ENCODE measurements around the gene GEMIN8.

GEMIN8 gene, protein sequence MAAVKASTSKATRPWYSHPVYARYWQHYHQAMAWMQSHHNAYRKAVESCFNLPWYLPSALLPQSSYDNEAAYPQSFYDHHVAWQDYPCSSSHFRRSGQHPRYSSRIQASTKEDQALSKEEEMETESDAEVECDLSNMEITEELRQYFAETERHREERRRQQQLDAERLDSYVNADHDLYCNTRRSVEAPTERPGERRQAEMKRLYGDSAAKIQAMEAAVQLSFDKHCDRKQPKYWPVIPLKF

DNA sequence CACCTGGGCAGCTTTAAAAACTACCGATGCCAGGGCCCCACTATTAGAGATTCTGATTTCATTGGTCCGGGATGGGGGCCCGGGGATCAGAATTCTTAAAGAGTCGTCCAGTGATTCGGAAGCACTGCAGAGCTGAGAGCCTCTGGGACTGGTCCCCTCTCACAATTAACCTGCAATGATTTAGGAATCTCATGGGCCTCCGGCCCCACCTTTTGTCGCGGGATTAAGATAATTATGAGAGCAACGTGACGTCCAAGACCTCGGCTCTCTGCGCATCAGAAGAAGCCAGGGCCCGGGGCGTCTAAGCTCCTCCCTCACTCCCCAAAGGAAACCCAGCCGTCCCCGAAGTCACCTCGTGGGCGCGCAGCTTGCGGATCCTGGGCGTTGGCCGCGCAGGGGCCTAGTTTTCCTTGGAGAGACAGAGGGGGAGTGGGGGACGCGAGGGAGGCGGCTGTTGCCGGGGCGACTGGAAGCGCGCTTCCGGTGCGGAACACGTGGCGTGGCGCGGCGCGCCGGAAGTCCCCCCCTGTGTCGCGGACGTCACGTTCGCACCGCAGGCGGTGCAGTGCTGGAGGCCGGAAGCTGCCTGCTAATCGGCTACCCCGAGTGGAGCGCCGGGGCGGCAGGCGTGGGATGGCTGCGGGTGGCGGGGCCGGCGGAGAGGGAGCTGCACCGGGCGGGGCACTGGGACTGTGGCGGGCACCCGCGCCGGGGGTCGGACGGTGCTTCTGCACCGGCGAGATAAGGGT, at the start of gene GEMIN8:
TSS of gene GEMIN8 (minus strand) at position 468 of the 749 bp plus-strand sequence. CDS start 8,414 bp downstream, outside the sequence.
- H3K36me3 ChIP-seq (ENCODE audit: control insufficient read depth, insufficient read depth, low read length): no peaks in the 10 kb centered on the region; the same call in 1 of the 2 replicates
- H3K4me3 ChIP-seq (ENCODE audit: low read depth, low read length): peak within 1 kb of the TSS; percentile 69

DNA sequence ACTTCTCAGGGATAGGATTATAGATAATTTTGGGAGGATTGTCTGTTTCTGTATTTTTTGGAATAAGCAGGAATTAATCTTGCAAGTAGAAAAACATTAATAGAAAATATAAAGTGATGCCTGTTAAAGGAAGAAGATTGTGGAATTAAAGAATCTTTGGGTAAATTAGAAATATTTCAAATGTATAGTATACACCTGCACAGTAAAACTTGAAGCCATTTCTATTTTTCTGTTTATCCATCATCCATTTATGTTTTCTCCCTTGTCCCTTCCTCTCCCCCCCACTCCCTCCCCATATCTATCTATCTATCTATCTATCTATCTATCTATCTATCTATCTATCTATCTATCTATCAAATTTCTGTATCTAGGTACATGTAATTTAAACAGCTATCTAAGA, 46.9 kb upstream of the GEMIN8 start:
- no peaks in the 10 kb centered on the region for H3K36me3 ChIP-seq (ENCODE audit: control insufficient read depth, insufficient read depth, low read length)
- H3K9ac ChIP-seq (ENCODE audit: low read depth, low read length): no peak overlapping the region
- no peak overlapping the region for H3K4me3 ChIP-seq (ENCODE audit: low read depth, low read length)
- no peak overlapping the region for H3K27ac ChIP-seq (ENCODE audit: low read depth, low read length)
- H3K4me1 ChIP-seq (ENCODE audit: control insufficient read depth, insufficient read depth, low read length): no peaks in the 10 kb centered on the region
- no peaks in the 10 kb centered on the region for H3K9me3 ChIP-seq (ENCODE audit: control insufficient read depth, insufficient read depth, low read length)
- H3K27me3 ChIP-seq (ENCODE audit: control insufficient read depth, insufficient read depth, low read length): no peaks in the 10 kb centered on the region

More for the DNA sequence above, at the start of gene GEMIN8:
- Histone ChIP-seq H3K27ac (ENCODE audit: low read depth, low read length) (peak within 1 kb of the TSS; percentile 86), H3K9ac (ENCODE audit: low read depth, low read length) (peak within 1 kb of the TSS; percentile 85), H3K9me3 (ENCODE audit: control insufficient read depth, insufficient read depth, low read length) (no peaks in the 10 kb centered on the region), H3K27me3 (ENCODE audit: control insufficient read depth, insufficient read depth, low read length) (no peaks in the 10 kb centered on the region), H3K4me1 (ENCODE audit: control insufficient read depth, insufficient read depth, low read length) (peaks cover 52% of the 10 kb centered on the region)

DNA sequence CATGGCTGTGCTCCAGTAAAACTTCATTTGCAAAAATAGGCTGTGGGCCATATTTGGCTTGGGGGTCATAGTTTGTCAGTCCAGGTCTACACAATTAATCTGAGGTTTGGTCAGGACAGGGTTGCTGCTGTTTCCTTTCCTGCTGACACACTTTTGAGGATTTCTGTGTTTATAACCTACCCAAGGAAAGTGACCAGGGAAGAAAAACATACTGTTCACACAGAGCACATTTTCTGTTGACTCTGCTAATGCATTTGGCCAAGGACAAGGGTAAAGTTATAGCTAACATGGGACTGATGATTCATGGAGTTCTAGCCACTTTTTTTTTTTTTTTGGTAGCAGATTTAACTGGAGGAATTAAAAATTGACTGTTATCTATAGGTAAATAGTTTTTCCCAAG, 43.9 kb upstream of the GEMIN8 start:
- H3K27me3 ChIP-seq (ENCODE audit: control insufficient read depth, insufficient read depth, low read length): no peaks in the 10 kb centered on the region
- no peak overlapping the region for H3K4me3 ChIP-seq (ENCODE audit: low read depth, low read length)
- no peak overlapping the region for H3K27ac ChIP-seq (ENCODE audit: low read depth, low read length)
- H3K4me1 ChIP-seq (ENCODE audit: control insufficient read depth, insufficient read depth, low read length): no peaks in the 10 kb centered on the region
- H3K36me3 ChIP-seq (ENCODE audit: control insufficient read depth, insufficient read depth, low read length): no peaks in the 10 kb centered on the region
- H3K9me3 ChIP-seq (ENCODE audit: control insufficient read depth, insufficient read depth, low read length): no peaks in the 10 kb centered on the region
- no peak overlapping the region for H3K9ac ChIP-seq (ENCODE audit: low read depth, low read length)

DNA sequence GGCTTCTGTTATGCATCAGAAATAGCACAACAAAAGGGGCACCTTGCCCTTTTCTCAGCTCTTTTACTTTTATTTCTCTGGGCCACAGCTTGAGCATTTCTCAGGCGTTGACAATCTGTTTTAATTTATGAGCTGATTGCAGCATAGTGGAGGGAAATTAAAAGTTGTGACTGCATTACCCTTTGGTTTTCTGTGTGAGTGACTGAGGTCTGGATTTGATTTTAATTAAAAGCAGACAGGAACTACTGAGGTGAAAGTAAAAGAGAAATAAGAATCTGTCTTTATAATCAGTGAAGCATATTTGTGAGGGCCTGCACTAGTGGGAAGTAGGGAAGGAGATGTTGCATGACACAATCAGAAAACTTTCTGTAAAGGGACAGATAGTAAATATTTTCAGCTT, 43.4 kb upstream of the GEMIN8 start:
- Histone ChIP-seq H3K9ac (ENCODE audit: low read depth, low read length) (no peak overlapping the region), H3K27me3 (ENCODE audit: control insufficient read depth, insufficient read depth, low read length) (no peaks in the 10 kb centered on the region), H3K4me3 (ENCODE audit: low read depth, low read length) (no peak overlapping the region), H3K27ac (ENCODE audit: low read depth, low read length) (no peak overlapping the region), H3K9me3 (ENCODE audit: control insufficient read depth, insufficient read depth, low read length) (no peaks in the 10 kb centered on the region), H3K4me1 (ENCODE audit: control insufficient read depth, insufficient read depth, low read length) (no peaks in the 10 kb centered on the region), H3K36me3 (ENCODE audit: control insufficient read depth, insufficient read depth, low read length) (no peaks in the 10 kb centered on the region)

DNA sequence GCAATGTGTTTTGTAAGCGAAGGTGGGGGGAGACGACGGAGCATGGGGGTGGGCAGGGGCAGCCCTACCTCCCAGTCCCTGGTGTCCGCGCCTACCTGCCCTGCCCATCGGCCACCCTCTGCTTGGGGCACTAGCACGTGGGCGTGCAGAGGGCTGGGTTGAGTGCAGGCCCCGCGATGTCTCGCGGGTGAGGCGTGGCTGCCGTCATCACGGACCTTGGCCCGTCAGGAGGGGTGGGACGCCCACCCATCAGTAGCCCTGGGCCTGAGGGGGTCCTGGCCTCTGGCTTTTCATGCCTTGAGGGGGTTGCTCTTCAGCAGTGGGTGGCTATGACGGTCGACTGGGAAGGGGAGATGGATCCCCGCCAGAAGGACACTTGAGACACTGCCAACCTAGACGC, 36.1 kb upstream of the GEMIN8 start:
- H3K36me3 ChIP-seq (ENCODE audit: control insufficient read depth, insufficient read depth, low read length): no peaks in the 10 kb centered on the region
- H3K4me3 ChIP-seq (ENCODE audit: low read depth, low read length): no peak overlapping the region
- H3K4me1 ChIP-seq (ENCODE audit: control insufficient read depth, insufficient read depth, low read length): no peaks in the 10 kb centered on the region; the same call in 1 of the 2 replicates
- H3K27me3 ChIP-seq (ENCODE audit: control insufficient read depth, insufficient read depth, low read length): no peaks in the 10 kb centered on the region; the same call in 1 of the 2 replicates
- no peak overlapping the region for H3K27ac ChIP-seq (ENCODE audit: low read depth, low read length)
- no peak overlapping the region for H3K9ac ChIP-seq (ENCODE audit: low read depth, low read length)
- no peaks in the 10 kb centered on the region for H3K9me3 ChIP-seq (ENCODE audit: control insufficient read depth, insufficient read depth, low read length)

DNA sequence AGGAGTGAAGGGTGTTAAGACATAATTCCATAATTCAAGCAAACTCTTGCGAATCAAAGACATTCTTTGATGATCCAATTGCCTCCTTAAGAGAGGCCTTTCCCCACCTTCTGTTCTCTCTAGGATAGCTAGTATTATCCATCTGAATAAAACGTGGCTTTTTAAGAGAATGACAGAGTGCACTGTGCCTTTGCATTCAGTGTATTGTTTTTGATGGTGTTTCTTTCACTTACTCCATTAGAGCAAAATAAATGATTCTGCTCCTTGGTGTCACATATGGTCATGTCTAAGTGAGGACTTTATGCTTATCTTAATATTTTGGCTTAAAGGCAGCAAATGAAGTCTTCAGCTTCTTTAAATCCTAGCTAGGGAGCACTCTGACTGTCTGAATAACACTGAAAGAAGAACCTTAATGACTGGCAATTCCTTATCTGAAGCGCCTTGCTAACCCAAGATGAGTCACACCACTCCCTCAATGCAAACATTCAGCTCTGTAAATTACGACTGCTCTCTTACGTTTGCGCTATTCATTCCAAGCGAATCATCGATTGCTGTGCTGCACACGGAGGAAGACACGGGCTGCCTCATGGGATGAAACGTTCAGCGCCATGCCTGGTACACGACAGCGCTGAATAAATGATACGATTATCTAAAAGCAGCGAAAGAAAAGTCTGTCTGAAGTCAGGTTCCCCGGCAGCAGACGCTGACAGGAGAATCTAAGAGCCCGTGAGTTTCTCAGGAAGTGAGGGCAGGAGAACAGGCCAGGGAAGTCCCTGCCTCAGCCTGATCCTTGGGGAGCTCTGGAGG, 35.1 kb upstream of the GEMIN8 start:
- Histone ChIP-seq H3K27ac (ENCODE audit: low read depth, low read length) (no peak overlapping the region), H3K36me3 (ENCODE audit: control insufficient read depth, insufficient read depth, low read length) (no peaks in the 10 kb centered on the region), H3K9ac (ENCODE audit: low read depth, low read length) (no peak overlapping the region), H3K4me1 (ENCODE audit: control insufficient read depth, insufficient read depth, low read length) (no peaks in the 10 kb centered on the region; the same call in 1 of the 2 replicates), H3K9me3 (ENCODE audit: control insufficient read depth, insufficient read depth, low read length) (no peaks in the 10 kb centered on the region), H3K27me3 (ENCODE audit: control insufficient read depth, insufficient read depth, low read length) (no peaks in the 10 kb centered on the region; the same call in 1 of the 2 replicates), H3K4me3 (ENCODE audit: low read depth, low read length) (no peak overlapping the region)

DNA sequence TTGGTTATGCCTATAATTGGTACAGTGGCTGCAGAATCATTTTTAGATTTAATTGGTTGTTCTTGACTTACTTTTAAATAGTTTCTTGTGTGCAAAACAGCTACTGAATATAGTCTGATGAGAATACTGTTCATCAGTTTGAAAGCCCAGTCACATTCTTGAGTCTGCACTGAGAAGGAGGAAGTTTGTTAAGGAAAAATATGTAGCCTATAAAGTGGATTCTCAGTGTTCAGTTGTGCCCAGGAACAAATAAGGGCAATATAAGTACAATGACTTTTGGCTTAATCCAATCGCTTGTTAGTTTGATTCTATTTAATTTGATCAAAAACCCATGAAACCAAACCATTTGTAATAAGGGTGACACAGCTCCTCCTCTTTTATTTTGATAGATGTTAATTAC, 32.8 kb upstream of the GEMIN8 start:
- Histone ChIP-seq H3K9me3 (ENCODE audit: control insufficient read depth, insufficient read depth, low read length) (no peaks in the 10 kb centered on the region), H3K27ac (ENCODE audit: low read depth, low read length) (no peak overlapping the region), H3K4me3 (ENCODE audit: low read depth, low read length) (no peak overlapping the region), H3K9ac (ENCODE audit: low read depth, low read length) (no peak overlapping the region), H3K27me3 (ENCODE audit: control insufficient read depth, insufficient read depth, low read length) (peaks cover 2% of the 10 kb centered on the region; the same call in 1 of the 2 replicates), H3K36me3 (ENCODE audit: control insufficient read depth, insufficient read depth, low read length) (no peaks in the 10 kb centered on the region), H3K4me1 (ENCODE audit: control insufficient read depth, insufficient read depth, low read length) (no peaks in the 10 kb centered on the region; the same call in 1 of the 2 replicates)

DNA sequence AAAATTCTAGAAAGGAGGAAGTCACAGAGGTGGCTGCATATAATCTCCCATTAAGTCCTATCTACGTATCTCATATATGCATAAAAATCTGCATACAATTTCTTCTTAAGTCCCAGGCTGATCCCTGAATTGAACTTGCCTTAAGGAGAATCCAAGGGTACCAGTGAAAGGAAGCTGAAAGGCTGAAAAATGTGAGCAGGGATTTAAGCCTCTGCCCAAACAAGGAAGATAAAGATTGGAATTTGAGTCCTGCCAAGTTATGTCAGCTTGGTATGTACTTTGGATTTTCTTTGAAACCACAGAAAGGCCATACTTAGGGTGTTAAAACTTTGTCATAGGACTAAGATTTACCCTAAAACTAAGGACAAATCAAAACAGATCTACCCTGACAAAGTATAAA, 26.5 kb upstream of the GEMIN8 start:
- H3K27ac ChIP-seq (ENCODE audit: low read depth, low read length): no peak overlapping the region
- peaks cover 2% of the 10 kb centered on the region; the same call in 1 of the 2 replicates for H3K27me3 ChIP-seq (ENCODE audit: control insufficient read depth, insufficient read depth, low read length)
- no peak overlapping the region for H3K9ac ChIP-seq (ENCODE audit: low read depth, low read length)
- no peak overlapping the region for H3K4me3 ChIP-seq (ENCODE audit: low read depth, low read length)
- H3K9me3 ChIP-seq (ENCODE audit: control insufficient read depth, insufficient read depth, low read length): no peaks in the 10 kb centered on the region
- no peaks in the 10 kb centered on the region for H3K36me3 ChIP-seq (ENCODE audit: control insufficient read depth, insufficient read depth, low read length)
- H3K4me1 ChIP-seq (ENCODE audit: control insufficient read depth, insufficient read depth, low read length): peaks cover 6% of the 10 kb centered on the region; the same call in 1 of the 2 replicates

DNA sequence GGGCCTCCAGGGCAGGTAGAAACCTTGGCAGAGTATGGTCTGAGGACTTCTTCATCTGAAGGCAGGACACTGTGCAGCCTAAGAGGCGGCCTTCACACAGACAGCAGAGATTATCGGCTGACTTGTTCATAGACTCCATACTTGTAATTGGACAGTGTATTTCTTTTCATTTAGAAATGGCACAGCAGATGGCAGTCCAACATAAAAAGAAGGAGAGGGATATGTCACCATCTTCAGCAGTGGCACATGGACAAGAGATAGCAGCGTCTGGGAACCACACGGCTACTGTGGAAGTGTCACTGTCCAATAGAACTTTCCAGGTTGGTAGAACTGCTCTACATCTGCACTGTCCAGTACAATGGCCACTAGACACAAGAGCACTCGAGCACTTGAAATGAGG, 21.7 kb upstream of the GEMIN8 start:
- H3K4me3 ChIP-seq (ENCODE audit: low read depth, low read length): no peak overlapping the region
- no peaks in the 10 kb centered on the region for H3K36me3 ChIP-seq (ENCODE audit: control insufficient read depth, insufficient read depth, low read length)
- H3K9me3 ChIP-seq (ENCODE audit: control insufficient read depth, insufficient read depth, low read length): no peaks in the 10 kb centered on the region
- no peak overlapping the region for H3K9ac ChIP-seq (ENCODE audit: low read depth, low read length)
- H3K27ac ChIP-seq (ENCODE audit: low read depth, low read length): no peak overlapping the region
- H3K27me3 ChIP-seq (ENCODE audit: control insufficient read depth, insufficient read depth, low read length): no peaks in the 10 kb centered on the region
- H3K4me1 ChIP-seq (ENCODE audit: control insufficient read depth, insufficient read depth, low read length): peaks cover 5% of the 10 kb centered on the region; the same call in 1 of the 2 replicates

DNA sequence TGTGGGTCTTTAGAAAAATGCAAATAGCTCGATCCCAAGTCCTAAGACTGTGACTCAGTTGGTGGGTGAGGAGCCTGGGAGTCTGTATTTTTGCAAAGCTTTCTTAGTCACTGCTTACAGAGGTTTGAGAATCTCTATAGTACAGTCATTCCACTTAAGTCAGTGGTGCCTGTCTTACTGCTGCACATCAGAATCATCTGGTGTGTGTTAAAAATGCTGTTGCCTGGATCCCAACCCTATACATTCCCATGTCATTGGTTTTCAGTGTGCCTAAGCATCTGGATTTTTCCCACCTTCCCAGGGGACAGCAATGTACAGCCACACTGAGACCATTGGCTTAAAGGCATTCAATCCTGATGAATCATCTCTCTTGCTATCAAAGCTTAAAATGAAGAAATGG, 21.0 kb upstream of the GEMIN8 start:
- H3K27ac ChIP-seq (ENCODE audit: low read depth, low read length): no peak overlapping the region
- no peaks in the 10 kb centered on the region for H3K36me3 ChIP-seq (ENCODE audit: control insufficient read depth, insufficient read depth, low read length)
- no peak overlapping the region for H3K4me3 ChIP-seq (ENCODE audit: low read depth, low read length)
- H3K4me1 ChIP-seq (ENCODE audit: control insufficient read depth, insufficient read depth, low read length): no peaks in the 10 kb centered on the region
- H3K9ac ChIP-seq (ENCODE audit: low read depth, low read length): no peak overlapping the region
- H3K27me3 ChIP-seq (ENCODE audit: control insufficient read depth, insufficient read depth, low read length): no peaks in the 10 kb centered on the region
- no peaks in the 10 kb centered on the region for H3K9me3 ChIP-seq (ENCODE audit: control insufficient read depth, insufficient read depth, low read length)
